Fibroblast of peridontal ligament (primary cell): ENCODE results near the gene STRN3.

Experiments used
- DNase-seq: peaks from one replicate; pipeline ENCODE4 v3.0.0-alpha.2; 2010; ENCODE audit errors: extremely low read depth

Gene STRN3

GRCh38 chr14:30874120-30874998 is 151.8 kb downstream of the STRN3 start, which contains the start of gene COCH:
Gene COCH, plus strand, starts transcription at chr14:30874559. Its CDS starts 380 bp downstream, at chr14:30874939.
- DNase-seq: no peak

GRCh38 chr14:30873308-30874119 is 152.7 kb downstream of the STRN3 start:
- no peak for DNase-seq

- DNase-seq: no peak
Measured at GRCh38 chr14:30872602-30873001, 153.6 kb downstream of the STRN3 start.

- DNase-seq: no peak
Measured at GRCh38 chr14:30869551-30870155, 156.5 kb downstream of the STRN3 start.

- no peak for DNase-seq
Measured at GRCh38 chr14:30868736-30869135, 157.4 kb downstream of the STRN3 start.

GRCh38 chr14:30864934-30865333 is 161.2 kb downstream of the STRN3 start:
- DNase-seq: no peak

GRCh38 chr14:30861200-30861599 is 165.0 kb downstream of the STRN3 start:
- DNase-seq: no peak

- DNase-seq: no peak
Measured at GRCh38 chr14:30855345-30856037, 170.7 kb downstream of the STRN3 start.

- no peak for DNase-seq
Measured at GRCh38 chr14:30854492-30854891, 171.7 kb downstream of the STRN3 start.

GRCh38 chr14:30853946-30854345 is 172.2 kb downstream of the STRN3 start:
- DNase-seq: no peak

- DNase-seq: no peak
Measured at GRCh38 chr14:30849983-30850382, 176.2 kb downstream of the STRN3 start.

- no peak for DNase-seq
Measured at GRCh38 chr14:30849354-30849753, 176.8 kb downstream of the STRN3 start.

GRCh38 chr14:30848449-30849240 is 177.5 kb downstream of the STRN3 start:
- no peak for DNase-seq
